ENCODE measurements around the gene RAC2. TPM values are rescaled to one million over a fixed set of nuclear protein-coding genes. Genes with fewer than 3 reads are reported as not detected.

The RAC2 gene
- polyA plus RNA-seq, 2 of the 4 experiments (the other 2 are of a cell fraction): 0.05 TPM; not detected in 1

- Histone ChIP-seq H3K4me2 (no peak overlapping the region), H3K4me1 (peaks cover 3% of the 10 kb centered on the region; the same call in 1 of the 3 replicates), H3K27ac (no peak overlapping the region), H3K9me3 (no peaks in the 10 kb centered on the region), H3K4me3 (no peak overlapping the region)
- TF ChIP-seq HES2 (IDR thresholded peaks at IDR 0.05): no peak
- no peak for TF ChIP-seq PHF8 (IDR thresholded peaks at IDR 0.05; ENCODE audit: borderline replicate concordance, low read depth)
- no peak for TF ChIP-seq ZNF302 (CRISPR knock-in tag; IDR thresholded peaks at IDR 0.05)
- TF ChIP-seq ELK1 (IDR thresholded peaks at IDR 0.05; ENCODE audit: low read depth, low read length): no peak
- TF ChIP-seq RFX5 (IDR thresholded peaks at IDR 0.05): no peak
- no peak for TF ChIP-seq RCOR1 (IDR thresholded peaks at IDR 0.05; ENCODE audit: low read depth, low read length)
- TF ChIP-seq FOXS1 (CRISPR knock-in tag; IDR thresholded peaks at IDR 0.05): no peak
- no peak for TF ChIP-seq TP53 (CRISPR knock-in tag; IDR thresholded peaks at IDR 0.05)
- no peak for TF ChIP-seq HMGXB4 (CRISPR knock-in tag; IDR thresholded peaks at IDR 0.05; ENCODE audit: borderline replicate concordance)
- TF ChIP-seq TFCP2L1 (CRISPR knock-in tag; IDR thresholded peaks at IDR 0.05): no peak
- TF ChIP-seq ZC3H11A (IDR thresholded peaks at IDR 0.05): no peak
- TF ChIP-seq JUNB (IDR thresholded peaks at IDR 0.05): no peak
- TF ChIP-seq POLR2AphosphoS2 (conservative IDR thresholded peaks at IDR 0.05; ENCODE audit: low read length): no peak
- no peak for TF ChIP-seq HOXB13 (CRISPR knock-in tag; IDR thresholded peaks at IDR 0.05; ENCODE audit: low read depth)
- TF ChIP-seq REST (IDR thresholded peaks at IDR 0.05): no peak
- ChIA-PET CTCF (interaction anchor here (1.3 to 4.9 kb wide), 3 partner anchors 14 to 46 kb away, joined by 3 to 42 read pairs (median 4); no protein-coding TSS in a partner anchor), POLR2A (no interaction called here)
- WGBS (ENCODE audit: missing lambda C conversion rate): 65% methylated on average over 6 of the region's 6 CpGs
- ATAC-seq: no peak
- no peak for FAIRE-seq
- DNase-seq (ENCODE audit: low read depth in 1 of 2, low spot score in 1 of 2): no peak
These were observed 1.7 kb upstream of the RAC2 start for GRCh38 chr22:37245740-37246139.

- H3K4me3 ChIP-seq: no peak overlapping the region
- peaks cover 3% of the 10 kb centered on the region; the same call in 1 of the 3 replicates for H3K4me1 ChIP-seq
- no peaks in the 10 kb centered on the region for H3K9me3 ChIP-seq
- FAIRE-seq: no peak
- H3K4me2 ChIP-seq: no peak overlapping the region
- ChIA-PET POLR2A (no interaction called here), CTCF (interaction anchor here (0.5 to 4.9 kb wide), 5 partner anchors 15 to 184 kb away, joined by 3 to 42 read pairs (median 3); no protein-coding TSS in a partner anchor)
- no peak for ATAC-seq
- no peak overlapping the region for H3K27ac ChIP-seq
- 90% methylated on average over 21 of the region's 22 CpGs for WGBS (ENCODE audit: missing lambda C conversion rate)
- DNase-seq (ENCODE audit: low read depth in 1 of 2, low spot score in 1 of 2): no peak
- no peak for TF ChIP-seq RAD21 (conservative IDR thresholded peaks at IDR 0.05 in 1 of 2, IDR thresholded peaks at IDR 0.05 in 1 of 2)
- TF ChIP-seq NPAS2 (CRISPR knock-in tag; IDR thresholded peaks at IDR 0.05; ENCODE audit: borderline replicate concordance): no peak
- no peak for TF ChIP-seq KDM1A (IDR thresholded peaks at IDR 0.05; ENCODE audit: low read depth)
- no peak for TF ChIP-seq CBX8 (IDR thresholded peaks at IDR 0.05)
- no peak for TF ChIP-seq ESRRA (IDR thresholded peaks at IDR 0.05; ENCODE audit: borderline replicate concordance, low read length)
- TF ChIP-seq MAFK (IDR thresholded peaks at IDR 0.05; ENCODE audit: partially characterized antibody): no peak
- TF ChIP-seq BCL3 (IDR thresholded peaks at IDR 0.05): no peak
- no peak for TF ChIP-seq RCOR1 (IDR thresholded peaks at IDR 0.05; ENCODE audit: low read depth, low read length)
- no peak for TF ChIP-seq GATA3 (IDR thresholded peaks at IDR 0.05; ENCODE audit: borderline replicate concordance)
- no peak for TF ChIP-seq TFCP2L1 (CRISPR knock-in tag; IDR thresholded peaks at IDR 0.05)
- TF ChIP-seq FOSB (CRISPR knock-in tag; IDR thresholded peaks at IDR 0.05): no peak
- no peak for TF ChIP-seq HEYL (CRISPR knock-in tag; IDR thresholded peaks at IDR 0.05)
- no peak for TF ChIP-seq JUNB (IDR thresholded peaks at IDR 0.05)
- TF ChIP-seq TP53 (CRISPR knock-in tag; IDR thresholded peaks at IDR 0.05): no peak
- no peak for TF ChIP-seq PBX3 (IDR thresholded peaks at IDR 0.05)
- TF ChIP-seq HES2 (IDR thresholded peaks at IDR 0.05): no peak
These were observed 1.1 kb upstream of the RAC2 start for GRCh38 chr22:37244922-37245722.
